ENCODE results near the gene B4GALNT2. TPM values are rescaled to one million over a fixed set of nuclear protein-coding genes. Genes with fewer than 3 reads are reported as not detected.
A peak's percentile ranks its signal among the peaks of the same experiment; 100 is the strongest.

The B4GALNT2 gene
- total and polyA plus RNA-seq, 2 of the 8 experiments (the other 6 are each of a cell fraction or from before 2014, with no cell fraction given) = not detected

DNA sequence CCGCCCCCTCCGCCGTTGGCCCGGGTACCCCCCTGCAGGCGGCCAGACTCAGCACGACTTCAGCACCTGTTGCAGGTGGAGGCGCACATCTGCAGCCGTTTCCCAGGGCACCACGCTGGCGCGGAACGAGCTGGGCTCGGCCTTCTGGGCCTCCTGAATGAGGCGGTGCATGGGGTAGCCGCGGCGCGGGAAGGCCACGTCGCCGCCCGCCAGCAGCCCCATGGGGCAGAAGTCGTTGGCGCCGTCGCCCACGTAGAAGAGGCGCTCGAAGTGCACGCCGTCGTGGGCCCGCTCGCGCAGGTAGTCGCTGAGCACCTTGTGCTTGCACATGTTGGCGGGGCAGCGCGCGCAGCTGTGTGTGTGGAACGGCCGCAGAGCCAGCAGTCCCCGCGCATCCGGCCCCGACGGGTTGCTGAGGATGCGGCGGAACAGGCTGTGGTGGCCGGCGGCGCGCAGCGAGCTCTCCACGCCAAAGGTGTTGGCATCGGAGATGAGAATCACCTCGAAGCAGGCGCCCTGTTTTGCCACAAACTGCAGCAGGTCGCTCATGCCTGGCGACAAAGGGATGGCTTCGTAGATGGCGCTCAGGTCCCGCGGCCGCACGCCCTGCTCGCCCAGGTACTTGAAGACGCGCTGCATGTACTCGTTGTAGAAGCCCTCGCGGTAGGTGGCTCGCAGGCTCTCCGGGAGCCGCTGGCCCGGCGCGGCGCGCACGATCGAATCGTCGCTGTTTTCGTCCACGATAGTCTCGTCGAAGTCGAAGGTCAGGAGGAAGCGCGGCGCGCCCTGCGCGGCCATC, 91.8 kb downstream of the B4GALNT2 start (continued):
- TF ChIP-seq CHD7 (IDR thresholded peaks at IDR 0.05; ENCODE audit: insufficient replicate concordance, low read length) (no peak), ASH2L (IDR thresholded peaks at IDR 0.05; ENCODE audit: low read length) (peak; percentile 49), TCF12 (IDR thresholded peaks at IDR 0.05; ENCODE audit: low read depth, low read length) (0 out of 2 replicates have a peak, but pooled peaks have one; percentile 42), RFX5 (IDR thresholded peaks at IDR 0.05; ENCODE audit: borderline replicate concordance, low read depth, low read length) (no peak), RBBP5 (IDR thresholded peaks at IDR 0.05; ENCODE audit: borderline replicate concordance, low read depth, low read length) (peak; percentile 33; the same call in 1 of the 2 replicates), RNF2 (IDR thresholded peaks at IDR 0.05; ENCODE audit: borderline replicate concordance, low read depth, low read length, missing control alignments, poor library complexity, severe bottlenecking) (peak; percentile 64)
